Measurements from ENCODE around the gene PLCD4.

Gene PLCD4

GRCh38 chr2:218622606-218623365 lies 15.1 kb downstream of the PLCD4 start:
- no peak for DNase-seq

- DNase-seq: no peak
Observed at GRCh38 chr2:218623366-218623705, 15.6 kb downstream of the PLCD4 start.

- DNase-seq: no peak
Observed at GRCh38 chr2:218626369-218626768, 18.7 kb downstream of the PLCD4 start.

- DNase-seq: no peak
Observed at GRCh38 chr2:218627939-218628338, 20.2 kb downstream of the PLCD4 start.

GRCh38 chr2:218631837-218632236 lies 24.1 kb downstream of the PLCD4 start:
- DNase-seq: no peak

GRCh38 chr2:218635719-218636118 lies 28.0 kb downstream of the PLCD4 start:
- no peak for DNase-seq

GRCh38 chr2:218638372-218638771 lies 30.7 kb downstream of the PLCD4 start:
- DNase-seq: no peak

- no peak for DNase-seq
Observed at GRCh38 chr2:218642121-218642656, 34.5 kb downstream of the PLCD4 start.

- no peak for DNase-seq
Observed at GRCh38 chr2:218642786-218643185, 35.1 kb downstream of the PLCD4 start.

GRCh38 chr2:218643751-218644310 lies 36.1 kb downstream of the PLCD4 start:
- DNase-seq: no peak

- DNase-seq: no peak
Observed at GRCh38 chr2:218644721-218645120, 37.0 kb downstream of the PLCD4 start.

GRCh38 chr2:218645126-218645525 lies 37.4 kb downstream of the PLCD4 start:
- no peak for DNase-seq

- DNase-seq: peak; percentile 72
Observed at GRCh38 chr2:218648088-218648786, 40.5 kb downstream of the PLCD4 start.

GRCh38 chr2:218648787-218649100 lies 41.0 kb downstream of the PLCD4 start:
- DNase-seq: no peak

GRCh38 chr2:218655751-218656150 lies 48.1 kb downstream of the PLCD4 start:
- no peak for DNase-seq

GRCh38 chr2:218658671-218659257 lies 51.1 kb downstream of the PLCD4 start:
- peak; percentile 80 for DNase-seq

- peak; percentile 97 for DNase-seq
Observed at GRCh38 chr2:218659258-218659987, 51.7 kb downstream of the PLCD4 start, which contains the start of the genes BCS1L and ZNF142. Gene BCS1L, plus strand, starts transcription at chr2:218659683. Its CDS starts 1,305 bp downstream, at chr2:218660988. Gene ZNF142, minus strand, starts transcription at chr2:218659623. Its CDS starts 3,194 bp downstream, at chr2:218656429.

- no peak for DNase-seq
Observed at GRCh38 chr2:218659988-218660358, 52.3 kb downstream of the PLCD4 start.

GRCh38 chr2:218662377-218662776 lies 54.7 kb downstream of the PLCD4 start:
- DNase-seq: no peak

- no peak for DNase-seq
Observed at GRCh38 chr2:218662827-218663226, 55.1 kb downstream of the PLCD4 start.

- DNase-seq: no peak
Observed at GRCh38 chr2:218663901-218664300, 56.2 kb downstream of the PLCD4 start.

GRCh38 chr2:218664653-218665052 lies 57.0 kb downstream of the PLCD4 start:
- no peak for DNase-seq
